Activated naive CD4-positive, alpha-beta T cell treated with Interleukin-2 at 50 U/mL for 16 hours (primary cell): ENCODE results near the gene CAMK2B.

Experiments
- DNase-seq: peaks from one replicate; pipeline ENCODE4 v3.0.0-alpha.2; 2020

CAMK2B gene

GRCh38 chr7:44325201-44325671 lies at the start of gene CAMK2B:
CAMK2B (minus strand) TSS chr7:44325594; CDS start chr7:44325421, 173 bp downstream.
- DNase-seq = no peak

- no peak for DNase-seq
Observed at GRCh38 chr7:44374007-44374763, 48.8 kb upstream of the CAMK2B start.

- no peak for DNase-seq
Observed at GRCh38 chr7:44373418-44373740, 48.0 kb upstream of the CAMK2B start.

GRCh38 chr7:44372560-44373417 lies 47.4 kb upstream of the CAMK2B start:
- no peak for DNase-seq

- DNase-seq = no peak
Observed at GRCh38 chr7:44368885-44369284, 43.5 kb upstream of the CAMK2B start.

- no peak for DNase-seq
Observed at GRCh38 chr7:44368455-44368854, 43.1 kb upstream of the CAMK2B start.

GRCh38 chr7:44367475-44368043 lies 42.2 kb upstream of the CAMK2B start:
- no peak for DNase-seq

GRCh38 chr7:44366986-44367385 lies 41.6 kb upstream of the CAMK2B start:
- DNase-seq = no peak

- no peak for DNase-seq
Observed at GRCh38 chr7:44353668-44354067, 28.3 kb upstream of the CAMK2B start.

GRCh38 chr7:44348851-44349781 lies 23.7 kb upstream of the CAMK2B start:
- no peak for DNase-seq

- no peak for DNase-seq
Observed at GRCh38 chr7:44348300-44348699, 22.9 kb upstream of the CAMK2B start.

- DNase-seq = no peak
Observed at GRCh38 chr7:44347546-44348114, 22.2 kb upstream of the CAMK2B start.

- DNase-seq = no peak
Observed at GRCh38 chr7:44346063-44346462, 20.7 kb upstream of the CAMK2B start.

GRCh38 chr7:44341401-44341800 lies 16.0 kb upstream of the CAMK2B start:
- DNase-seq = no peak

- DNase-seq = no peak
Observed at GRCh38 chr7:44338600-44338999, 13.2 kb upstream of the CAMK2B start.

- DNase-seq = no peak
Observed at GRCh38 chr7:44336491-44336890, 11.1 kb upstream of the CAMK2B start.

GRCh38 chr7:44335184-44335583 lies 9.8 kb upstream of the CAMK2B start:
- DNase-seq = no peak

GRCh38 chr7:44334734-44335097 lies 9.3 kb upstream of the CAMK2B start:
- no peak for DNase-seq

GRCh38 chr7:44333911-44334733 lies 8.7 kb upstream of the CAMK2B start:
- DNase-seq = no peak

- DNase-seq = no peak
Observed at GRCh38 chr7:44331682-44332081, 6.3 kb upstream of the CAMK2B start.

- no peak for DNase-seq
Observed at GRCh38 chr7:44330331-44330730, 4.9 kb upstream of the CAMK2B start.
